NK-92 (cell line): Measurements from ENCODE around the gene CAPN8.

Source experiments
- DNase-seq: peaks from one replicate; lab custom pipeline; 2025; ENCODE audit not compliant: unreplicated experiment; lab: John Stamatoyannopoulos, UW

Gene CAPN8

GRCh38 chr1:223665592-223666312 is at the start of gene CAPN8:
Gene CAPN8, minus strand, starts transcription at chr1:223665701. Its CDS starts 55 bp downstream, at chr1:223665646.
- no peak for DNase-seq

- no peak for DNase-seq
Measured at GRCh38 chr1:223714849-223715603, 49.5 kb upstream of the CAPN8 start.

GRCh38 chr1:223714421-223714724 is 48.9 kb upstream of the CAPN8 start:
- DNase-seq, result no peak

- no peak for DNase-seq
Measured at GRCh38 chr1:223713546-223714420, 48.3 kb upstream of the CAPN8 start.

GRCh38 chr1:223712850-223713474 is 47.5 kb upstream of the CAPN8 start:
- DNase-seq, result no peak

GRCh38 chr1:223712194-223712849 is 46.8 kb upstream of the CAPN8 start, which contains the start of gene CAPN2:
Gene CAPN2, plus strand, starts transcription at chr1:223712539. Its CDS starts 102 bp downstream, at chr1:223712641.
- DNase-seq, result no peak

- no peak for DNase-seq
Measured at GRCh38 chr1:223711747-223712193, 46.3 kb upstream of the CAPN8 start.

GRCh38 chr1:223711173-223711572 is 45.7 kb upstream of the CAPN8 start:
- no peak for DNase-seq

GRCh38 chr1:223710179-223711133 is 45.0 kb upstream of the CAPN8 start:
- no peak for DNase-seq

GRCh38 chr1:223709598-223709997 is 44.1 kb upstream of the CAPN8 start:
- DNase-seq, result no peak

GRCh38 chr1:223708651-223709268 is 43.3 kb upstream of the CAPN8 start:
- no peak for DNase-seq

- no peak for DNase-seq
Measured at GRCh38 chr1:223708001-223708359, 42.5 kb upstream of the CAPN8 start.

- no peak for DNase-seq
Measured at GRCh38 chr1:223707256-223708000, 41.9 kb upstream of the CAPN8 start.

- DNase-seq, result no peak
Measured at GRCh38 chr1:223706077-223706973, 40.8 kb upstream of the CAPN8 start.

GRCh38 chr1:223704921-223705878 is 39.7 kb upstream of the CAPN8 start:
- no peak for DNase-seq

GRCh38 chr1:223703668-223704013 is 38.1 kb upstream of the CAPN8 start:
- DNase-seq, result no peak
